Right lobe of liver (tissue), 6 donors: Measurements from ENCODE around the gene LBR. TPM values are rescaled to one million over a fixed set of nuclear protein-coding genes. Genes with fewer than 3 reads are reported as not detected.

Experiments
- ATAC-seq, 4 donors: fragments of 200-7000 bp; cut with Tn5 transposase; one replicate each; pipeline ENCODE4 v1.9.1; 2020; ENCODE audit warnings: mild to moderate bottlenecking in 4 of 4, moderate library complexity in 4 of 4
- DNase-seq, 3 donors: peaks; one replicate each; pipeline ENCODE4 v3.0.0-alpha.2; 2020
- H3K27ac ChIP-seq, 3 donors: fragments of 200-600 bp; one replicate each; pipeline ENCODE4 v1.8.0; 2022
- H3K27me3 ChIP-seq, 2 donors: fragments of 200-600 bp; one replicate each; pipeline ENCODE4 v1.8.0; 2022
- H3K36me3 ChIP-seq, 4 donors: fragments of 200-600 bp; sonication (generic) in 1 of 4; one replicate each; pipeline versions ENCODE4 v1.5.1 to v1.8.0; 2017 to 2022; ENCODE audit warnings: control low read depth in 1 of 4
- H3K4me1 ChIP-seq, 4 donors: fragments of 200-600 bp; sonication (generic) in 1 of 4; one replicate each; pipeline versions ENCODE4 v1.5.1 to v1.8.0; 2017 to 2022; ENCODE audit warnings: control low read depth in 1 of 4
- H3K4me3 ChIP-seq, 3 donors: fragments of 200-600 bp; one replicate each; pipeline ENCODE4 v1.8.0; 2022
- H3K9me3 ChIP-seq, 4 donors: fragments of 200-600 bp; sonication (generic) in 1 of 4; one replicate each; pipeline versions ENCODE4 v1.5.1 to v1.8.0; 2017 to 2022; ENCODE audit warnings: control low read depth in 1 of 4
- CTCF ChIP-seq, 4 donors: fragments of 200-600 bp in 3 of 4; fragments of 450-650 bp in 1 of 4; IDR thresholded peaks; one replicate each; pipeline versions ENCODE4 v1.5.1 to v1.8.0; 2016 to 2022; ENCODE audit warnings: antibody characterized with exemption in 4 of 4, mild to moderate bottlenecking in 2 of 4
- POLR2A ChIP-seq: fragments of 450-650 bp; IDR thresholded peaks from one replicate; pipeline ENCODE4 v1.6.1; 2017; ENCODE audit warnings: antibody characterized with exemption, mild to moderate bottlenecking
- WGBS: methylation state at CpG from one replicate; pipeline ENCODE4 v1.1.6; 2018; ENCODE audit warnings: low coverage, low lambda C conversion rate; ENCODE audit not compliant: insufficient coverage; ENCODE audit errors: missing lambda C conversion rate; 5-methylcytosine and 5-hydroxymethylcytosine counted together
- intact Hi-C, 2 donors: fragments of 100-400 bp; cut with DNase I; formaldehyde crosslinking; loops; one replicate each; pipeline versions ENCODE4 v1.11.2 to v1.14.1; 2022
- total RNA-seq, 6 experiments: library from RNA; depleted of rRNA in 2 of 6; stranded (reverse); fragments of >200 nt in 2 of 6; fragmentation: NEBNext Ultra II Directional in 3 of 6; extraction: Animal tissue kit (Norgen Biotek cat#: 25700) in 3 of 6; gene quantifications; one replicate each; pipeline versions ENCODE4 v1.1.0 to v1.2.4, GENCODE V29; 2016 to 2023
- donor health status: DM: no; HTN: yes; CAD: no.
- donor health status: DM: no; HTN: no; CAD: no.
- donor health status: DM: no; HTN: no; CAD: no.
- donor health status: DM: no; HTN: yes; CAD: no.
- donor health status: DM: no; HTN: yes; CAD: no.

LBR gene
- total RNA-seq, 6 experiments from 2014 or later, result 21.9 to 41.8 (median 31.4) TPM

- Histone ChIP-seq H3K27me3 (no peaks in the 10 kb centered on the region), H3K36me3 (peaks cover 0 to 35% (median 3%) of the 10 kb centered on the region in 4 donors), H3K4me3 (no peak overlapping the region), H3K9me3 (no peaks in the 10 kb centered on the region), H3K4me1 (peaks cover 0 to 53% (median 7%) of the 10 kb centered on the region in 4 donors), H3K27ac (no peak overlapping the region)
- no peak for TF ChIP-seq POLR2A
- TF ChIP-seq CTCF (IDR thresholded peaks at IDR 0.05), result no peak
- intact Hi-C loops, result no loop called here
- peak in 1 of 4 donors; percentile 13 for ATAC-seq
- 37% methylated on average over 13 of the region's 14 CpGs for WGBS
- DNase-seq, result no peak
These were observed 5.7 kb downstream of the LBR start for GRCh38 chr1:225422031-225422605.

- H3K36me3 ChIP-seq, result peaks cover 0 to 62% (median 7%) of the 10 kb centered on the region in 4 donors
- no peak for DNase-seq
These were observed 9.2 kb downstream of the LBR start for GRCh38 chr1:225418598-225418997.

GRCh38 chr1:225418059-225418458 lies 9.8 kb downstream of the LBR start:
- H3K36me3 ChIP-seq, result peaks cover 0 to 62% (median 7%) of the 10 kb centered on the region in 4 donors
- ATAC-seq (peak in 1 of 4 donors; percentile 31), DNase-seq (no peak)
- no peaks in the 10 kb centered on the region for H3K27me3 ChIP-seq
- peaks cover 0 to 32% (median 7%) of the 10 kb centered on the region in 4 donors for H3K4me1 ChIP-seq
- WGBS, result 25% methylated on average over 2 of the region's 2 CpGs
- no peak overlapping the region for H3K27ac ChIP-seq
- H3K4me3 ChIP-seq, result no peak overlapping the region
- TF ChIP-seq POLR2A, result no peak
- TF ChIP-seq CTCF (IDR thresholded peaks at IDR 0.05), result no peak
- H3K9me3 ChIP-seq, result no peaks in the 10 kb centered on the region
- intact Hi-C loops, result no loop called here

More at GRCh38 chr1:225418598-225418997, 9.2 kb downstream of the LBR start:
- Histone ChIP-seq H3K27ac (no peak overlapping the region), H3K27me3 (no peaks in the 10 kb centered on the region), H3K4me3 (no peak overlapping the region), H3K9me3 (no peaks in the 10 kb centered on the region), H3K4me1 (peaks cover 0 to 36% (median 6%) of the 10 kb centered on the region in 4 donors)
- no peak for TF ChIP-seq CTCF (IDR thresholded peaks at IDR 0.05)
- TF ChIP-seq POLR2A, result no peak
- intact Hi-C loops, result no loop called here
- no peak for ATAC-seq
- 90% methylated on average over 4 of the region's 4 CpGs for WGBS

GRCh38 chr1:225415967-225416745 lies 11.7 kb downstream of the LBR start:
- no peaks in the 10 kb centered on the region for H3K27me3 ChIP-seq
- H3K9me3 ChIP-seq, result no peaks in the 10 kb centered on the region
- 91% methylated on average over 11 of the region's 11 CpGs for WGBS
- peaks cover 0 to 69% (median 8%) of the 10 kb centered on the region in 4 donors for H3K36me3 ChIP-seq
- H3K27ac ChIP-seq, result no peak overlapping the region
- DNase-seq (no peak), ATAC-seq (no peak)
- H3K4me3 ChIP-seq, result no peak overlapping the region
- TF ChIP-seq CTCF (IDR thresholded peaks at IDR 0.05) (no peak), POLR2A (no peak)
- intact Hi-C loops, result no loop called here
- H3K4me1 ChIP-seq, result peaks cover 0 to 26% (median 5%) of the 10 kb centered on the region in 4 donors
